Activated T-helper 17 cell treated with anti-CD3 and anti-CD28 coated beads, Interleukin-2, amount 50 U/mL, for 72 hours (primary cell): Measurements from ENCODE around the gene SMARCD1. TPM values are rescaled to one million over a fixed set of nuclear protein-coding genes. Genes with fewer than 3 reads are reported as not detected.

ENCODE experiments used
- ATAC-seq: fragments of 150-1000 bp; cut with Tn5 transposase; replicated peaks from 2 replicates; pipeline ENCODE4 v1.10.0; 2021; ENCODE audit warnings: mild to moderate bottlenecking, moderate library complexity
- H3K27ac Mint-ChIP-seq: one replicate; pipeline ENCODE4 v1.8.0; 2022; ENCODE audit warnings: mixed read lengths
- H3K27me3 Mint-ChIP-seq: one replicate; pipeline ENCODE4 v1.8.0; 2022; ENCODE audit warnings: mixed read lengths
- H3K36me3 Mint-ChIP-seq: one replicate; pipeline ENCODE4 v1.8.0; 2022; ENCODE audit warnings: low read depth, mild to moderate bottlenecking, mixed read lengths
- H3K4me1 Mint-ChIP-seq: one replicate; pipeline ENCODE4 v1.8.0; 2022; ENCODE audit warnings: mixed read lengths
- H3K4me3 Mint-ChIP-seq: one replicate; pipeline ENCODE4 v1.8.0; 2022; ENCODE audit warnings: mild to moderate bottlenecking, mixed read lengths
- H3K9me3 Mint-ChIP-seq: one replicate; pipeline ENCODE4 v1.8.0; 2022; ENCODE audit warnings: mixed read lengths
- total RNA-seq, 2 donors: library from RNA; stranded (reverse); gene quantifications; one replicate each; pipeline ENCODE4 v1.2.3, GENCODE V29; 2022

The SMARCD1 gene
- total RNA-seq, 2 donors from 2014 or later = 29.4 to 57.3 TPM

GRCh38 chr12:50101663-50102062 is 16.5 kb downstream of the SMARCD1 start:
- H3K4me3 Mint-ChIP-seq = no peak overlapping the region

GRCh38 chr12:50102131-50102531 is 17.0 kb downstream of the SMARCD1 start:
- no peaks in the 10 kb centered on the region for H3K27me3 Mint-ChIP-seq
- peaks cover 47% of the 10 kb centered on the region for H3K36me3 Mint-ChIP-seq
- H3K27ac Mint-ChIP-seq = no peak overlapping the region
- no peak overlapping the region for H3K4me3 Mint-ChIP-seq
- ATAC-seq = no peak
- no peaks in the 10 kb centered on the region for H3K9me3 Mint-ChIP-seq
- H3K4me1 Mint-ChIP-seq = no peaks in the 10 kb centered on the region

More at GRCh38 chr12:50101663-50102062, 16.5 kb downstream of the SMARCD1 start:
- ATAC-seq = no peak
- peaks cover 51% of the 10 kb centered on the region for H3K36me3 Mint-ChIP-seq
- H3K27me3 Mint-ChIP-seq = no peaks in the 10 kb centered on the region
- no peak overlapping the region for H3K27ac Mint-ChIP-seq
- no peaks in the 10 kb centered on the region for H3K4me1 Mint-ChIP-seq
- no peaks in the 10 kb centered on the region for H3K9me3 Mint-ChIP-seq

GRCh38 chr12:50102646-50103309 is 17.6 kb downstream of the SMARCD1 start:
- H3K4me1 Mint-ChIP-seq = no peaks in the 10 kb centered on the region
- peak overlapping the region; percentile 53 for H3K27ac Mint-ChIP-seq
- ATAC-seq = no peak
- no peaks in the 10 kb centered on the region for H3K9me3 Mint-ChIP-seq
- H3K4me3 Mint-ChIP-seq = no peak overlapping the region
- peaks cover 40% of the 10 kb centered on the region for H3K36me3 Mint-ChIP-seq
- no peaks in the 10 kb centered on the region for H3K27me3 Mint-ChIP-seq

- Mint-ChIP-seq H3K27me3 (no peaks in the 10 kb centered on the region), H3K4me1 (peaks cover 3% of the 10 kb centered on the region), H3K36me3 (peaks cover 34% of the 10 kb centered on the region), H3K27ac (peak overlapping the region; percentile 53), H3K4me3 (no peak overlapping the region), H3K9me3 (no peaks in the 10 kb centered on the region)
- no peak for ATAC-seq
These were observed 18.2 kb downstream of the SMARCD1 start for GRCh38 chr12:50103351-50103750.

GRCh38 chr12:50103767-50104321 is 18.7 kb downstream of the SMARCD1 start, which contains the start of gene GPD1:
Gene GPD1, plus strand, starts transcription at chr12:50104008. Its CDS starts 43 bp downstream, at chr12:50104051.
- ATAC-seq = peak; percentile 37
- H3K27ac Mint-ChIP-seq = peak within 1 kb of the TSS; percentile 53
- no peak within 1 kb of the TSS for H3K4me3 Mint-ChIP-seq
- peaks cover 29% of the 10 kb centered on the region for H3K36me3 Mint-ChIP-seq
- peaks cover 6% of the 10 kb centered on the region for H3K4me1 Mint-ChIP-seq
- H3K27me3 Mint-ChIP-seq = no peaks in the 10 kb centered on the region
- no peaks in the 10 kb centered on the region for H3K9me3 Mint-ChIP-seq

GRCh38 chr12:50104417-50105366 is 19.6 kb downstream of the SMARCD1 start:
- Mint-ChIP-seq H3K9me3 (no peaks in the 10 kb centered on the region), H3K4me1 (peaks cover 6% of the 10 kb centered on the region), H3K27me3 (no peaks in the 10 kb centered on the region), H3K4me3 (no peak overlapping the region), H3K36me3 (peaks cover 21% of the 10 kb centered on the region), H3K27ac (no peak overlapping the region)
- no peak for ATAC-seq

- Mint-ChIP-seq H3K27ac (peak overlapping the region; percentile 29), H3K9me3 (no peaks in the 10 kb centered on the region), H3K27me3 (no peaks in the 10 kb centered on the region), H3K4me3 (no peak overlapping the region), H3K36me3 (peaks cover 9% of the 10 kb centered on the region), H3K4me1 (peaks cover 14% of the 10 kb centered on the region)
- ATAC-seq = no peak
These were observed 20.8 kb downstream of the SMARCD1 start for GRCh38 chr12:50105913-50106450.

- H3K27me3 Mint-ChIP-seq = no peaks in the 10 kb centered on the region
- H3K4me3 Mint-ChIP-seq = no peak overlapping the region
- no peak overlapping the region for H3K27ac Mint-ChIP-seq
- H3K36me3 Mint-ChIP-seq = peaks cover 5% of the 10 kb centered on the region
- H3K9me3 Mint-ChIP-seq = no peaks in the 10 kb centered on the region
- no peak for ATAC-seq
- peaks cover 14% of the 10 kb centered on the region for H3K4me1 Mint-ChIP-seq
These were observed 21.8 kb downstream of the SMARCD1 start for GRCh38 chr12:50106907-50107306.

GRCh38 chr12:50107416-50108268 is 22.5 kb downstream of the SMARCD1 start:
- Mint-ChIP-seq H3K4me3 (no peak overlapping the region), H3K27ac (no peak overlapping the region), H3K4me1 (peaks cover 14% of the 10 kb centered on the region), H3K27me3 (no peaks in the 10 kb centered on the region), H3K9me3 (no peaks in the 10 kb centered on the region), H3K36me3 (peaks cover 11% of the 10 kb centered on the region)
- no peak for ATAC-seq

- Mint-ChIP-seq H3K4me3 (no peak overlapping the region), H3K4me1 (peaks cover 15% of the 10 kb centered on the region), H3K27ac (no peak overlapping the region), H3K36me3 (peaks cover 13% of the 10 kb centered on the region), H3K27me3 (no peaks in the 10 kb centered on the region), H3K9me3 (no peaks in the 10 kb centered on the region)
- ATAC-seq = no peak
These were observed 24.2 kb downstream of the SMARCD1 start for GRCh38 chr12:50109319-50109718.

- peaks cover 18% of the 10 kb centered on the region for H3K36me3 Mint-ChIP-seq
- H3K4me3 Mint-ChIP-seq = peak overlapping the region; percentile 99
- no peaks in the 10 kb centered on the region for H3K27me3 Mint-ChIP-seq
- peaks cover 19% of the 10 kb centered on the region for H3K4me1 Mint-ChIP-seq
- peak overlapping the region; percentile 80 for H3K27ac Mint-ChIP-seq
- ATAC-seq = no peak
- H3K9me3 Mint-ChIP-seq = no peaks in the 10 kb centered on the region
These were observed 25.1 kb downstream of the SMARCD1 start for GRCh38 chr12:50110127-50110761.

- Mint-ChIP-seq H3K4me3 (peak overlapping the region; percentile 99), H3K27me3 (no peaks in the 10 kb centered on the region), H3K27ac (peak overlapping the region; percentile 99)
These were observed 25.7 kb downstream of the SMARCD1 start for GRCh38 chr12:50110762-50111351.

GRCh38 chr12:50111395-50111692 is 26.2 kb downstream of the SMARCD1 start:
- Mint-ChIP-seq H3K4me1 (peaks cover 26% of the 10 kb centered on the region), H3K27me3 (no peaks in the 10 kb centered on the region), H3K36me3 (peaks cover 29% of the 10 kb centered on the region), H3K4me3 (peak overlapping the region; percentile 99), H3K9me3 (no peaks in the 10 kb centered on the region), H3K27ac (peak overlapping the region; percentile 99)
- no peak for ATAC-seq

More at GRCh38 chr12:50110762-50111351, 25.7 kb downstream of the SMARCD1 start:
- H3K9me3 Mint-ChIP-seq = no peaks in the 10 kb centered on the region
- H3K4me1 Mint-ChIP-seq = peaks cover 24% of the 10 kb centered on the region
- ATAC-seq = no peak
- H3K36me3 Mint-ChIP-seq = peaks cover 24% of the 10 kb centered on the region
